Tibial nerve (tissue), 4 donors: ENCODE measurements around the gene EFHC2. TPM values are rescaled to one million over a fixed set of nuclear protein-coding genes. Genes with fewer than 3 reads are reported as not detected.

Source experiments
- DNase-seq, 2 donors: peaks; one replicate each; pipeline ENCODE4 v3.0.0-alpha.2; 2019; ENCODE audit warnings: low spot score in 2 of 2
- H3K27ac ChIP-seq, 4 donors: fragments of 200-600 bp; sonication (generic) in 3 of 4; one replicate each; pipeline ENCODE4 v1.5.1; 2017 to 2019; ENCODE audit warnings: mild to moderate bottlenecking in 1 of 4
- H3K27me3 ChIP-seq, 2 donors: fragments of 200-600 bp; sonication (generic) in 1 of 2; one replicate each; pipeline versions ENCODE4 v1.5.1 to v1.6.0; 2017 to 2019
- H3K36me3 ChIP-seq, 3 donors: fragments of 200-600 bp; sonication (generic); one replicate each; pipeline ENCODE4 v1.5.1; 2018 to 2019
- H3K4me1 ChIP-seq, 4 donors: fragments of 200-600 bp; sonication (generic) in 3 of 4; one replicate each; pipeline ENCODE4 v1.5.1; 2017 to 2019
- H3K4me3 ChIP-seq, 4 donors: fragments of 200-600 bp; sonication (generic) in 3 of 4; one replicate each; pipeline ENCODE4 v1.5.1; 2017 to 2019; ENCODE audit warnings: mild to moderate bottlenecking in 1 of 4, moderate library complexity in 1 of 4
- H3K9me3 ChIP-seq, 4 donors: fragments of 200-600 bp; sonication (generic) in 3 of 4; one replicate each; pipeline ENCODE4 v1.5.1; 2017 to 2019
- CTCF ChIP-seq, 5 experiments: fragments of 200-600 bp in 3 of 5; fragments of 450-650 bp in 2 of 5; sonication (generic) in 3 of 5; IDR thresholded peaks; one replicate each; pipeline ENCODE4 v1.5.1; 2016 to 2019; ENCODE audit warnings: antibody characterized with exemption in 5 of 5, mild to moderate bottlenecking in 3 of 5, moderate library complexity in 2 of 5
- EP300 ChIP-seq, 2 donors: sonication (generic); formaldehyde crosslinking; IDR thresholded peaks; one replicate each; pipeline ENCODE4 v1.6.1; 2017; ENCODE audit warnings: antibody characterized with exemption in 2 of 2, mild to moderate bottlenecking in 1 of 2
- POLR2A ChIP-seq, 2 donors: fragments of 450-650 bp; IDR thresholded peaks; one replicate each; pipeline ENCODE4 v1.6.1; 2017; ENCODE audit warnings: antibody characterized with exemption in 2 of 2, mild to moderate bottlenecking in 2 of 2, moderate library complexity in 2 of 2
- WGBS, 2 donors: methylation state at CpG; one replicate each; pipeline ENCODE4 v1.1.5; 2018; 5-methylcytosine and 5-hydroxymethylcytosine counted together
- total RNA-seq, 4 donors: library from RNA; depleted of rRNA; stranded (reverse); fragments of >200 nt; gene quantifications; one replicate each; pipeline ENCODE4 v1.1.0, GENCODE V29; 2016

EFHC2 gene
- total RNA-seq, 4 donors from 2014 or later = 2.5 to 5.2 (median 4.0) TPM

DNA sequence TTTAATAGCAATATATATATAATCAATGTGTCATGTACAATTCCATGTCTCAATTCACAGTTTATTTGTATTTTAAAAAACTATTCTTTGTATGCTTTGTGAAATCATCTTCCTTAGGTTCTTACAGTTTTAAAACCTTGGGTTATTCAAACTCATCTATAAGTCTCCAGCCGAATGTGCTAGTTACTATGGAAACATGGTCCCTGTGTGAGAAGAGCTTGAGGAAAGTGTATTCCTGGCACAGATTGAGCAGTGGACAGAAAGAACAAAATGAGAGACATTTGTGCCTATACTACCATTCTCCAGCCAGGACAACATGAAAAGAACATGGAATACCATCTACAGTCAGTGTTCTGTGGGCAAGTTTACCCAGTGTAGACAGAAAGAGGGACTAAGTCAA, 103.4 kb downstream of the EFHC2 start:
- Histone ChIP-seq H3K4me1 (no peaks in the 10 kb centered on the region), H3K27me3 (peaks cover 0 to 15% of the 10 kb centered on the region in 2 donors), H3K36me3 (no peaks in the 10 kb centered on the region), H3K4me3 (no peak overlapping the region), H3K27ac (no peak overlapping the region), H3K9me3 (no peaks in the 10 kb centered on the region)
- 56 to 64% methylated on average over 1 of the region's 1 CpG for WGBS, 2 donors
- TF ChIP-seq POLR2A (IDR thresholded peaks at IDR 0.05) = no peak
- no peak for TF ChIP-seq EP300 (IDR thresholded peaks at IDR 0.05)
- no peak for TF ChIP-seq CTCF (IDR thresholded peaks at IDR 0.05)
- no peak for DNase-seq

DNA sequence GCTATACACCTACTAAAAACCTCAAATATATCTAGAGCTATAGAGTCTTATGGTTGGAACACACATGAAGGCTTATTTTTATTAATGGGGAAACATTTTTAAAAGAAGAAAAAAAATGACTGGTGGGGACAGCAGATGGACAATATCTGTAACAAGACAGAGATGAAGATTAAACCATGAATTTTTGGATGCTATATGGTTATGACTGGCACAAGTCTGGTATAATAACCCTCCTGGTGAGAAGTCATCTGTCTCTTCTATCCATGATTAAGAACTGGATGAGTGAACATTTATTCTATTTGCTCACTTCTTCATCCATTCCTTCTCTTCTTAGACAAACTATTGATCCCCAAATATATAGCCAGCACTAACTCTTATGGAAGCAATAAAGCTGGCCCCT, 104.4 kb downstream of the EFHC2 start:
- no peak for DNase-seq
- H3K27me3 ChIP-seq = peaks cover 0 to 15% of the 10 kb centered on the region in 2 donors
- H3K4me1 ChIP-seq = no peaks in the 10 kb centered on the region
- no peak overlapping the region for H3K4me3 ChIP-seq
- no peaks in the 10 kb centered on the region for H3K9me3 ChIP-seq
- no peaks in the 10 kb centered on the region for H3K36me3 ChIP-seq
- H3K27ac ChIP-seq = no peak overlapping the region
- no peak for TF ChIP-seq CTCF (IDR thresholded peaks at IDR 0.05)
- TF ChIP-seq POLR2A (IDR thresholded peaks at IDR 0.05) = no peak
- no peak for TF ChIP-seq EP300 (IDR thresholded peaks at IDR 0.05)

DNA sequence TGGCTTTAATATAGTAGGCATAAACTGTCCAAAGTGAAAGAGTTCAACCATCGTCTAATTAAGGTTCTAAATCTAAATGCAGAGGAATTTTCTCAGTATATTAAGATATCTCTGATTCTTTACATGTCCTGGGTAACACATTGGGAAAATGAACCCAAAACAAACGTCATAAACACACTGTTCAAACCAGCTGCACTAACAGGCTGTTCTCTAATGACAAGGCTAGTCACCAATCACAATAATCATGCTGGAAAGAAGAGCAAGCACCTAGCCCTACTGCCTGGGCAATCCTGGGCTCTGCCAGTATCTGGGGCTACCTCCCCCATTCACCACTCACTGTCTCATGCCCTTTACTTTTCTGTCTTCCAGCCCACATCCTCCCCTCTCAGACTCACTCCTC, 107.9 kb downstream of the EFHC2 start:
- 50 to 72% methylated on average over 2 of the region's 2 CpGs for WGBS, 2 donors
- no peak for TF ChIP-seq CTCF (IDR thresholded peaks at IDR 0.05)
- TF ChIP-seq EP300 (IDR thresholded peaks at IDR 0.05) = no peak
- DNase-seq = no peak
- no peaks in the 10 kb centered on the region for H3K4me1 ChIP-seq
- no peak overlapping the region for H3K27ac ChIP-seq
- H3K27me3 ChIP-seq = peaks cover 0 to 11% of the 10 kb centered on the region in 2 donors
- H3K36me3 ChIP-seq = no peaks in the 10 kb centered on the region
- H3K4me3 ChIP-seq = no peak overlapping the region
- no peaks in the 10 kb centered on the region for H3K9me3 ChIP-seq

DNA sequence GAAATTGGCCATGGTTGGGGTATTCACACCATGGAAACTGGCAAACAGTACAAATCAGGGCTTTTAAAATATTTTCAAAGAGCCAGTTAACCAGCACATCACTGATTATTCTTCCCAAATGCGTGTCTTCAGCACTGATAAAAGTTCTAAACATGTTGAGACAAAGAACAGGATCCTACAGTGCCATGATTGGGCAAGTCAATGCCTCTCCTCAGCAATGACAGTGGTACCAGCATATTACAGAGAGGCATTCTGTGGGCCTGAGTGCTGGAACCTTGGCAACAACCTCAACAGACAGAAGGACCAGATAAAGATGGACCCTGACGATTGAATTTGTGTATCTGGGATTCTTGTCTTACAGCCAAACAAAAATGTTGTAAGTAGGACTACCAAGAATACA, 108.9 kb downstream of the EFHC2 start:
- 64 to 67% methylated on average over 2 of the region's 2 CpGs for WGBS, 2 donors
- DNase-seq = no peak
- no peak for TF ChIP-seq EP300 (IDR thresholded peaks at IDR 0.05)
- TF ChIP-seq CTCF (IDR thresholded peaks at IDR 0.05) = no peak
- TF ChIP-seq POLR2A (IDR thresholded peaks at IDR 0.05) = no peak
- Histone ChIP-seq H3K27me3 (peaks cover 0 to 11% of the 10 kb centered on the region in 2 donors), H3K9me3 (no peaks in the 10 kb centered on the region), H3K36me3 (no peaks in the 10 kb centered on the region), H3K4me1 (no peaks in the 10 kb centered on the region), H3K27ac (no peak overlapping the region), H3K4me3 (no peak overlapping the region)

DNA sequence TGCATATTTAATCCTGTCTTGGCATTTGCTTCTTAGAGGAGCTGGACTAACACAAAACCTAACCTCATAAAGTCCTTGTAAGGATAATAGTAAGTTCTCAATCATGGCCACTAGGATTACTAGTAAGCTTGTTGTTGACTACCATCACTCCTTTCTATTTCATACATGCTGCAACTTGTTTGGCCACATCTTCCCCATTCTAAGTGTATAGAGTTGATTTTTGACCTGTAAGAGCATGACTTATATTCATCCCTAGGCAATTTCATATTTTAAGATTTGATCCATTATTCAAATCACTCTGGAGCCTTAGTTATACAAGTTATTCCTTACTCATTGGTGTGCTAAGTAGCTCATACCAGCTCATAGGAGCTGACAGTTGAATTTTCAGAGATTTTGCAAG, 109.4 kb downstream of the EFHC2 start:
- Histone ChIP-seq H3K36me3 (no peaks in the 10 kb centered on the region), H3K27me3 (peaks cover 0 to 11% of the 10 kb centered on the region in 2 donors), H3K9me3 (no peaks in the 10 kb centered on the region), H3K27ac (no peak overlapping the region), H3K4me3 (no peak overlapping the region), H3K4me1 (no peaks in the 10 kb centered on the region)
- no peak for TF ChIP-seq CTCF (IDR thresholded peaks at IDR 0.05)
- DNase-seq = no peak
